Retinal pigment epithelial cell (primary cell): Measurements from ENCODE around the gene TMEM61.
"Not testable (repeated sequence)": the region's sequence is repeated elsewhere in the genome, so short reads cannot be mapped to it uniquely, and the experiment has no call there.

Experiments used
- DNase-seq: peaks from one replicate; pipeline ENCODE4 v3.0.0-alpha.2; 2010; ENCODE audit warnings: low read depth
- H3K4me3 ChIP-seq: 2 replicates; pipeline ENCODE4 v1.5.1; 2011; ENCODE audit warnings: mild to moderate bottlenecking, low read length, control low read depth, moderate library complexity
- CTCF ChIP-seq: conservative IDR thresholded peaks from 2 replicates; pipeline ENCODE4 v1.5.1; 2011; ENCODE audit warnings: low read depth, low read length, control low read depth, inconsistent platforms

The TMEM61 gene

DNA sequence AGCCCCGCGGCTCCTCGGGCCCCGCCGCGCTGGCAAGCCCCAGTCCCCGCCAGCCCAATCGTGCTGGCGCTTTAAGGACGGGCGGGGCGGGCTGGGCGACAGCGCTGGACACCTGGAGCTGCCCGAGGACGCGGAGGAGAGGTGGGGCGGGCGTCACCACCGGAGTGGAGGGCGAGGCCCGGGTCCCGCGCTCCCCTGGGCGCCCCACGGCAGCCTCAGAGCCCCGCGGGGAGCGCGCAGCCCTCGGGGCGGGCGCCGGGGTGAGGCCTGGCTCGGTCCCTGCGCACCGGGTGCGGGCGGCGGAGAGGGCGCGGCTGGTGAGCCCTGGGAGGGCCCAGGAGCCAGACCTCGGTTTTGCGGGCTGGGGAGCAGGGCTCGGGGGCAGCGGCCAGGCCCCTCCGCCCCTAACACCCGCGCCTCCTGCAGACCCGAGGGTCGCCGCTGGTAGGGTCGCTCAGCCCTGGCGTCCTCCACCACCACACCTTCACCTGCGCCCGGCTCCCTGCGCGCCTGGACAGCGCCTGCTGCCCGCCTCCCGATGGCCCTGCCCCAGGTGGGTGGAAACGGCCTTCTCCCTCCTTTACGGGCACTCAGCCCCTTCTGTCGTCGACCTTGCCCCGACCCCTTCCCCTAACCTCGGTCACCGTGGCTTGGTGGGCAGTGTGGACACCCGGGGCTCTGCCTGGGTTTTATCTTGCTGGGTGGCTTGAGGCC is at the start of gene TMEM61:
TSS of gene TMEM61 (plus strand) at position 101 of the 714 bp plus-strand sequence. CDS start at position 539, 438 bp downstream.
- no peak for DNase-seq
- H3K4me3 ChIP-seq, result peak within 1 kb of the TSS; percentile 31
- no peak for TF ChIP-seq CTCF

DNA sequence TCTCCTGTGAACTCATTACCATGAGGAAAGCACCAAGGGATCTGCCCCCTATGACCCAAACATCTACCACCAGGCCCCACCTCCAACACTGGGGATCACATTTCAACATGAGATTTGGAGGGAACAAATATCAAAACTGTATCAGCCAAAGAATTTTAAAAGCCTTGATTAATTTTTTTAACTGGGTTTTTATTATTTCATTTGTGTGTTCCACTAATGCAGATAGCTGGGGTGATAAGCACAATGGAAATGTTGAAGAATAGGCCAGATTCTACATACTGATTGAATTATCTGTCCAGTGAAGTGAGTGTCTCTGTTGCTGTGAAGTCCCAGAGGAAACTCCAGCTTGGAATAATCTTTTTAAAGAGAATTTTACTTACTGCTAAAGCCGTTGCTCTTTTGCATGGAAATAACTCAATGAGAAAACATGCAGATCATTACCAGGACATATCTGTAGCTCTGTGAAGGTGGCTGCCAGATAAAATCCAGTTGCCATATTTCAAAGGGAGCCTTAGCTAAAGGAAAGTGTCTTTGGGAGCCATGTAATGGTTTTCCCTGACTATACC is 49.1 kb upstream of the TMEM61 start:
- TF ChIP-seq CTCF, result no peak
- H3K4me3 ChIP-seq, result no peak overlapping the region
- DNase-seq, result no peak

- DNase-seq, H3K4me3 ChIP-seq: not testable (repeated sequence)
These were observed 46.3 kb upstream of the TMEM61 start for GRCh38 chr1:54934081-54934480.

GRCh38 chr1:54934869-54935268 is 45.6 kb upstream of the TMEM61 start:
- H3K4me3 ChIP-seq, result no peak overlapping the region
- peak; percentile 78 for DNase-seq
- TF ChIP-seq CTCF, result no peak

- DNase-seq, result no peak
- no peak for TF ChIP-seq CTCF
- no peak overlapping the region for H3K4me3 ChIP-seq
These were observed 43.6 kb upstream of the TMEM61 start for GRCh38 chr1:54936791-54937190.

DNA sequence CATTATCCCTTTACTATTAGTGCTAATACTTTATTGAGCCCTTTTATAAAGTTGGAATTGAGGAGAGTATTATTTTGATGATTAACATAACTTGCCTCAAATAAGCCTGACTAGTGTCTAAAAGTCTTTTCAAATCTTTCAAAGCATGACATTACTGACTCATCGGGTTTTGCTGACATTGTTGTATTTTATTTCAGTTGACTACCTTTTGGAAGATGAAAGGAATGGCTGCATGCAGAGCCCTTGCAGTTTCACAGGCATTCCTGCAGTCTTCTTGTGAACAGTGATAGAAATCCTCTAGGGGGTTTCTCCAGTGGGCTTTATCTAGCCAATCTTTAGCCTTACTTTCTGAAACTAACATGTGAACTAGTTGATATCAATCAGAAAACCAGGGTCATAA is 43.0 kb upstream of the TMEM61 start:
- no peak for TF ChIP-seq CTCF
- peak; percentile 39 for DNase-seq

DNA sequence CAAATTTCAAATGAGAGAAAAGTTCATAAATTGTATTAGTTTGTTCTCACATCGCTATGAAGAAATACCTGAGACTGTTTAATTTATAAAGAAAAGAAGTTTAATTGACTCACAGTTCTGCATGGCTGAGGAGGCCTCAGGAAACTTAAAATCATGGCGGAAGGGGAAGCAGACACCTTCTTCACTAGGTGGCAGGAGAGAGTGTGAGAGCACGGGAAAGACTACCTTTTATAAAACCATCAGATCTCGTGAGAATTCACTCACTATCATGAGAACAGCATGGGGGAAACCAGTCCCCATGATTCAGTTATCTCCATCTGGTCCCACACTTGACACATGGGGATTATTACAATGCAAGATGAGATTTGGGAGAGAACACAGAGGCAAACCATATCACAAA is 41.5 kb upstream of the TMEM61 start:
- not testable (repeated sequence) for DNase-seq, H3K4me3 ChIP-seq

More for the DNA sequence above, 43.0 kb upstream of the TMEM61 start:
- no peak overlapping the region for H3K4me3 ChIP-seq

GRCh38 chr1:54940042-54940441 is 40.4 kb upstream of the TMEM61 start:
- H3K4me3 ChIP-seq, result no peak overlapping the region
- TF ChIP-seq CTCF, result no peak
- DNase-seq, result peak; percentile 48
